ENCODE data around the gene GTF3C5. TPM values are rescaled to one million over a fixed set of nuclear protein-coding genes. Genes with fewer than 3 reads are reported as not detected.
"Not testable (repeated sequence)": the region's sequence is repeated elsewhere in the genome, so short reads cannot be mapped to it uniquely, and the experiment has no call there.

The GTF3C5 gene
- polyA plus RNA-seq, 3 donors: 77.0 to 79.8 (median 77.9) TPM

DNA sequence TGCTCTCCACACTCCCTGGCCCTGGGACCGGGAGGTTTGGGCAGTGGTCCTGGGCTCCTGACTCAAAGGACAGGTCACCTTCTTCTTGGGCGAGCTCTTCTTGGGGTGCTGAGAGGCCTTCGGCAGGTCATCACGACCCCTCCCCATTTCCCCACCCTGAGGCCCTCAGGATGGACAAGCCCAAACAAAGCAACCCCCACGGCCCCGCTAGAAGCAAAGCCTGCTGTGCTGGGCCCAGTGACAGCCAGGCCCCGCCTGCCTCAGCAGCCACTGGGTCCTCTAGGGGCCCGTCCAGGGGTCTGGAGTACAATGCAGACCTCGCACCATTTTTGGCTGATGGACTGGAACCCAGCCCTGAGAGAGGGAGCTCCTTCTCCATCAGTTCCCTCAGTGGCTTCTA, 52.9 kb downstream of the GTF3C5 start:
- not testable (repeated sequence) for DNase-seq

DNA sequence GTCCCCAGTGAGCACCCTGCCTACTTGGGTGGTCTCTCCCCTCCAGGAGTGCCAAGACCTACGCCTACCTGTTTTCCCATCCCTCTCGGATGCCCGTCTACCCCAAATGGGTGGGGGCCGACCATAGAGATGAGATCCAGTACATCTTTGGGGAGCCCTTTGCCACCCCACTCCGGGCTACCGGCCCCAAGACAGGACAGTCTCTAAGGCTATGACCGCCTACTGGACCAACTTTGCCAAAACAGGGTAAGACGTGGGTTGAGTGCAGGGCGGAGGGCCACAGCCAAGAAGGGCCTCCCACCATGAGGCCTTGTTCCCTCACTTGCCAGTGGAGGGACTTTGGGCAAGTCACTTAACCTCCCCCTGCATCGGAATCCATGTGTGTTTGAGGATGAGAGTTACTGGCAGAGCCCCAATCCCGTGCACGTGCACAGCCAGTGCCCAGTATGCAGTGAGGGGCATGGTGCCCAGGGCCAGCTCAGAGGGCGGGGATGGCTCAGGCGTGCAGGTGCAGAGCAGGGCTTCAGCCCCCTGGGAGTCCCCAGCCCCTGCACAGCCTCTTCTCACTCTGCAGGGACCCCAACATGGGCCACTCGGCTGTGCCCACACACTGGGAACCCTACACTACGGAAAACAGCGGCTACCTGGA, 55.5 kb downstream of the GTF3C5 start:
- not testable (repeated sequence) for DNase-seq

DNA sequence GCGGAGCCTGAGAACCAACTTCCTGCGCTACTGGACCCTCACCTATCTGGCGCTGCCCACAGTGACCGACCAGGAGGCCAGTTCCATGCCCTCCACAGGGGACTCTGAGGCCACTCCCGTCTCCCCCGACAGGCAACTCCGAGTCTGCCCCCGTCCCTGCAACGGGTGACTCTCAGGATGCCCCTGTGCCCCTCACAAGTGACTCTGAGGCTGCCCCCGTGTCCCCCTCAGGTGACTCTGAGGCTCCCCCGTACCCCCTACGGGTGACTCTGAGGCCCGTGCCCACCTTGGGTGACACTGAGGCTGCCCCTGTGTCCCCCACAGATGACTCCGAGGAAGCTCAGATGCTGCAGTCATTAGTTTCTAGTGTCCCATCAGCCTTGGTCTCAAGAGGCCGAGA, 56.1 kb downstream of the GTF3C5 start:
- no peak for DNase-seq

DNA sequence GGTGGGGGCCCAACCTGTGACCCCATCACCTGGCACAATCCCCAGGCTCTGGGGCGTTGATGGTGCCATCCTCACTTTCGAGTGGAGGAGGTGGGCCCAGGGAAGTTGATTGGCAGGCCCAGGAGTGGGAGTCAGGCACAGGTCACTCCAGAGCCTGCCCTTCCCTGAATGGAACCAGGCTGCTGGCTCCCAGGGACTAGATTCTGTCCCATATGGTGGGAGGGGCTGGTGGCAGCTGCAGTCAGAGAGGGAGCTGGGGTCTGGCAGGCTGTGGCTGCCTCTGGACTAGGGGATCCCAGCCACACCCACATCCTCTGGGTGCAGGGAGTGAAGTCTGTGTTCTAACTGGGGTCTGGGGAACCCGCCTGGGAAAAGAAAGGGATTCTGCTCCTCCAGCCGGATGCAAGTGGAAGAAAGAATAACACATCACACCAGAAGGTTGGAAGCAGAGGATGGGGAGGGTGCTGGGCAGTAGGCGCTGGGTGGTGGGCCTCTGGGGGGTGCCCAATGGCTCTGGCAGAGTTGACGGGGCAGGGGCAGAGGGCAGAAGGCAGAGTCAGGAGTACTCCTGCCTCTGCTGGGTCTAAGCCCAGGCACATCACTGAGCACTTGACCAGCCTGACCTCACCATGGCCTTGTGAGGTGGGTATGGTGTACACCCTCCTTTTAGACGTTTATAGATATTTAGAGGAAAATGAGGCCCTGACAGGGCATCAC, 56.8 kb downstream of the GTF3C5 start:
- DNase-seq: no peak

DNA sequence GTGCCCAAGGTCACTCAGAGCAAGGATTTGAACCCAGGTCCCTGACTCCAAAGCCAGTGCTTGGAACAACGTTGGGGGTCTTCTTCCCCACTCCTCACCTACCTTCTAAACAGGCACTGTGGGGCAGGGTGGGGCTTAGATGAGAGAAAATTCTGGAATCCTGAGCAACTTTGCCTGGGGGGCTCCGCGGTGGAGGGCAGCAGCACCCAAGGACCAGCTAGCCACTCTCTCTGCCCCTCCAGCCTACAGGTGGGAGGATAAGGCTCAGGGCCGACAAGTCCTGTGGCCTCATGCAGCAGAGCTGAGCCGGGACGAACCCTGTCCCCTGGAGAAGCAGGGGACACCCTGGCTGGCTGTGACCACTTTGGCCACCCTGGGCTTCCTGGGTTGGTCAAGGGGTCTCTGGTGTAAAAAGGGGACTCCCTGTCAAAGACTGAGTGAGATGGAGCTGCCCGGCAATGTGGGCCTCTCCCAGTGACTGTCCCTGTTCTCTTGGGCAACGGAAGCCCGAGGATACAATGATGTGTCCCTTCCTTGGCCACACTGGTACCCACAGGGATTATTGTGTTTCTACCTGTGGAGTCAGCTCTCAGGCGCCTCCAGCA, 57.5 kb downstream of the GTF3C5 start:
- no peak for DNase-seq

DNA sequence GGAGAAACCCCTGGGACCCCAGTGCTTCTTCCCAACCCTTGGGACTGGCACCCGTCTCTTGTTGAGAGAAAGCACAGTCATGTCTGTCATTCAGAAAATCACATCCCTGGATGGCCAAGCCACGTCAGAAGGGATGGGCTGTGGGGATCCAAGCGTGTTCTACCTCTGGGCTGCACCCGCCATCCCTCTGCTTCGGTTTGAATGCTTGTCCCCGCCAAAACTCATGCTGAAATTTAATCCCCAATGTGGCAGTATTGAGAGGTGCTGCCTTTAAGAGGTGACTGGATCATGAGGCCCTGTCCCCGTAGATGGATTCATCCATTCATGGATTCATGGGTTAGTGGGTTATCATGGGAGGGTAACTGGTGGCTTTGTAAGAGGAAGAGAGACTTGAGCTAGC, 58.0 kb downstream of the GTF3C5 start:
- no peak for DNase-seq

DNA sequence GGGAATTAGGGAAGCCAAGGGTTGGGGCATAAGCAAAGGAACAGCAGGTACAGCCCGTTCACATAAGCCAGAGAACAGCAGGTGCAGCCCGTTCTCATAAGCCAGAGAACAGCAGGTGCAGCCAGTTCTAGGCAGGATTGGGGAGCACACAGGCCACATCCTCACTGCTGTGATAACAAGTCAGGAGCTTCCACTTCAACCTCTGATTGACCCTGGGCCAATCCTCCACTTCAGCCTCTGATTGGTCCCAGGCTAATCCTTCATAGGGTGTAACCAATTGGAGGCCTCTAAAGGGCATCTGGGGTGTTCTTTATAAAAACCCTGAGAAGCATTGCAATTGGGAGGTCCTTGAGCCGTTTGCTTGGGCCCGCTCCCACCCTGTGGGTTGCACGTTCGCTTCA, 58.5 kb downstream of the GTF3C5 start:
- DNase-seq: no peak

DNA sequence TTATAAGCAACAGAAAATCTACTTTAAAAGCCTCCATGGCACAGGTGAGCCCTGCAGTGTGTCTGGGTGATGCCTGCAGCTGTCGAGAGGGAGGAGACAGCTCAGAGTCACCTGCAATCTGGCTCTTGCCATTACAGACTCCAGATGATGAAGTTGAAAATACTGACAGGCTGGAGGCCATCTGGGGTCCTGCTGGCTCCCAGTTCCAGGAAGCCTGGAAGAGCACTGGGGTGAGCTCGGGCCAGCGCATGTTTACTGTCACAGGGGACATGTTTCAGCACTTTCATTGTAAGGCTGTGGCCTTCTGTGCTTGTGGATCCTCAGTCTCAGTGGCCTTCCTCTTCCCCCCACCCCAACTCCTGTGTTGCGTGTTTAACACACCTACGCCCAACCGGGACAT, 59.4 kb downstream of the GTF3C5 start:
- no peak for DNase-seq

DNA sequence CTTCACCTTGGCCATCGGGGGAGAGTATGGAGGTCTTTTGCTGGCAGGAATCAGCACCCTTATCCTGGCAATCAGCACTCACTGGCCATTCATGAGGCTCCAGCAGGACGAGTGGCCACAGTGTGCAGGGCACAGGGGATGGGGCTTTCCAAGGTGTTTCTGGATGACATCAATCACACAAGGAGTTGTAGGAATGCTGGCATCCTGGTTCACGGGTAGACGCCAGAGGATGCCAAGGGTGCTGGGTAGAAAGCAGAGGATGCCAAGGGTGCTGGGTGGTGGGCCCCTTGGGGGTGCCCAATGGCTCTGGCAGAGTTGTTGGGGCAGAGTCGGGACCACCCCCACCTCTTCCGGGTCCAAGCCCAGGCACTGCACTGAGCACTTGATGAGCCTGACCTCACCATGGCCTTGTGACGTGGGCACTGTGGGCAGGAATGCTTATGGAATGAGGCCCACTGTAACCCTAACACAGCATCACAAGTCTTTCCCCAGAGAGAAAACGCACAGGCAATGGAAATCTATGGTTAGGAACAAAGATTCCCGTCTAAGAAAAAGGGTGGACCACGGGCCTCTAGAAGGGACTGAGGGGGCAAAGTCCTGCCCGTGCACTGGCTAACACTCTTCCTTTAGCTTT, 60.1 kb downstream of the GTF3C5 start:
- DNase-seq: no peak

DNA sequence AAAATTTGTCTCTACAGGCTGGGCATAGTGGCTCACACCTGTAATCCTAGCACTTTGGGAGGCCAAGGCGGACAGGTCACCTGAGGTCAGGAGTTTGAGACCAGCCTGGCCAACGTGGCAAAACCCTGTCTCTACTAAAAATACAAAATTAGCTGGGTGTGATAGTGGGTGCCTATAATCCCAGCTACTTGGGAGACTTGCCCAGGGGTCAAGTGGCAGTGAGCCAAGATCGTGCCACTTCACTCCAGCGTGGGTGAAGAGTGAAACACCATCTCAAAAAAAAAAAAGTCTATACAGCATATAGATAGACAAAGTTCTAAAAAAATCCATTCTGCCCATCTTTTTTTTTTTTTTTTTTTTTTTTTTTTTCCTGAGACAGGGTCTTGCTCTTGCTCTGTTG, 63.6 kb downstream of the GTF3C5 start:
- not testable (repeated sequence) for DNase-seq

DNA sequence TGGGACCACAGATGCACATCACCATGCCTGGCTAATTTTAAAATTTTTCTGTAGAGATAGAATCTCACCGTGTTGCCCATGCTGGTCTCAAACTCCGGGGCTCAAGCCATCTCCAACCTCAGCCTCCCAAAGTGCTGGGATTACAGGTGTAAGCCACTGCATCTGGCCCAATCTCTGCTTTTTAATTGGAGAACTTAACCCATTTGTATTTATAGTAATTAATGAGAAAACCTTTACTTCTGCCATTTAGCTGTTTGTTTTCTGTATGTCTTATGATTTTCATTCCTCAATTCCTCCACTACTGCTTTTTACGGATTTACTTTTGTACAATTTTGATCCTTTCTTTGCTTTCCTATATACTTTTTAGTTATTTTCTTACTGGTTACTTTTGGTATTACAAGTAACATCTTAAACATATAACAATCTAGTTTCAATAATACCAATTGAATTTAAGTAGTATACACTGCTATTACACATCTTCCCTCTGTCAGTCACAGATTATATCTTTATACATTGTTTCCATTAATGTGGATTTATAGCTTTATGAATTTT, 64.1 kb downstream of the GTF3C5 start:
- DNase-seq: no peak

DNA sequence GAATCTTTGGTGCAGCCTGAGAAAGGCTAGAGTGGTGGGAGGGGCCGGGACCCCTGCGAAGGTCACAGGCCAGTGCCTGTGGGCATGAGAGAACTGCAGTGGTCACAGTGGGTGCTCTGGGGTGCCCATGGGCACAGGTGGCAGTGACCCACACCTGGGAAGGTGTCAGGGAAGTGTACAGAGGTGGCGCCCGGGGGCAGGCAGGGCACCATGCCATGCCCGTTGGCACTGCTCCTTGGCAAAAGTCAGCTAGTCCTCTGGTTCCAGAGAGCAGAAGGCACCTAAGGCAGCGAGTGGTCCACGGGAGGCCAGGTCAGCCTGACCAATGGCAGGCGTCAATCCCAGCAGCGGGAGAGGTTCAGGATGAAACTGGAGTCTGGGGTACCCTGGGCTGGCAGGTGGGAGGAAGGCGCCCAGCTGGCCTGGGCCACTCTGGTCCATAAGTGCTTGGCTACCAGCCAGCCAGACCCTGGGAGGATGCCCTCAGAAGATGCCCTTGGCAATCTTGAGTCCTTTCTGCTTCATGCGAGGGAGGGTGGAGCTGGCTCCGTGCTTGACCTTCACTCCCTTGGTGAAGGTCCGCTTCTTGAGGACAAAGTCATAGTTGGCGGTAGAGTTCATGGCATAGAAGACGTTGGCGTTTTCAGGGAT, 67.4 kb downstream of the GTF3C5 start:
- no peak for DNase-seq

DNA sequence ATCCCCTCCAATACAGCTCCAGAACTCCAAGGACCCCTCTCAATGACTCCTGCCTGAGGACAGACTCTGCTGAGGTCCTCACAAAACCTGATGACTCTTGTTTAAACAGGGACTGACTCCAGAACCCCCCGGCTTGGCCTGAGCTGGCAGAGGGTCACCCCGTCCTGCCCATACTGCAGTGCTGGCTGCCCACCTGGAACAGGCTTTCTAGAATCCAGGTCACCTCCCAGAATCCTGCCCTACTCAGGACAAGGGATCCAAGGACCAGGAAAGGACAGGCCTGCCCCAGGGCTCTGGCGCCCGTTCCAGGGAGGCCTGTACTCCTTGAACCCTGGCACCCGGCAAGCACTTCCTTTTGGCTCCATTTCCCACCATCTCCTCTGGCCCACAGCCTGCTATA, 68.1 kb downstream of the GTF3C5 start:
- no peak for DNase-seq

DNA sequence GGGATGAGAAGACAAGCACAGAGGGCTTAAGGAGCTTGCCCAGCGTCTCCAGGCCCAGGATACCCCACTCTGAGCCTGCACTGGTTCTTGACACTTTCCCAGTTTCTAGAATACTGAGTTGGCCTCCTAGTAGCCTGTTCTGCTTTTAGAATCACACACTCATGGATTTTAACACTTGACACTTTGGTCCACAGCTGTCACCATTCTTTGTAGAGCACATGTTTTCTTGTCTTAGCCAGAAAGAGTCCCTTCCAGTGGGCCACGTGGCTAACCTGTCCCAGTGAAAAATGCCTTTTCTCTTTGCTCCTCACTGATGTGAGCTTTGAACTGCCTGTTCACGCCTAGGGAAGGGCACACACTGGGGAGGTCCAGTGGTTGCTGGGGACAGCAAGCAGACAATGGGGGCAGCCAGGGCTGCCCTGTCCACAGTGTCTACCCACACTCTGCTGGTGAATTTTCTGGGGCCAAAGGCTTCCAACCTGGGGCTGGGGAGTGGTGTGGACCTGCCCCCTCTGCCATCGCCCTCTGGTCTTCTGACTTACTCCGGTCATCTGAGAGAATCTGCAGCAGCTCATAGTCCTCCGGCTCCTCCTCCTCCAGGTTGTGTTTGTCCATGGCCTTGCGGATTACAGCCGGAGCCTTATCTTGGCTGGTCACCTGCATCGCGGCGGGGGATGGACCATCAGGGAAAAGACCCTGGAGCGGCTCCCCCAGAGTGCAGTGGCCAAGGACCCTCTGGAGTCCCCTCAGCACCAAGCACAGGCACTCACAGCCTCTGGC, 69.1 kb downstream of the GTF3C5 start:
- no peak for DNase-seq

DNA sequence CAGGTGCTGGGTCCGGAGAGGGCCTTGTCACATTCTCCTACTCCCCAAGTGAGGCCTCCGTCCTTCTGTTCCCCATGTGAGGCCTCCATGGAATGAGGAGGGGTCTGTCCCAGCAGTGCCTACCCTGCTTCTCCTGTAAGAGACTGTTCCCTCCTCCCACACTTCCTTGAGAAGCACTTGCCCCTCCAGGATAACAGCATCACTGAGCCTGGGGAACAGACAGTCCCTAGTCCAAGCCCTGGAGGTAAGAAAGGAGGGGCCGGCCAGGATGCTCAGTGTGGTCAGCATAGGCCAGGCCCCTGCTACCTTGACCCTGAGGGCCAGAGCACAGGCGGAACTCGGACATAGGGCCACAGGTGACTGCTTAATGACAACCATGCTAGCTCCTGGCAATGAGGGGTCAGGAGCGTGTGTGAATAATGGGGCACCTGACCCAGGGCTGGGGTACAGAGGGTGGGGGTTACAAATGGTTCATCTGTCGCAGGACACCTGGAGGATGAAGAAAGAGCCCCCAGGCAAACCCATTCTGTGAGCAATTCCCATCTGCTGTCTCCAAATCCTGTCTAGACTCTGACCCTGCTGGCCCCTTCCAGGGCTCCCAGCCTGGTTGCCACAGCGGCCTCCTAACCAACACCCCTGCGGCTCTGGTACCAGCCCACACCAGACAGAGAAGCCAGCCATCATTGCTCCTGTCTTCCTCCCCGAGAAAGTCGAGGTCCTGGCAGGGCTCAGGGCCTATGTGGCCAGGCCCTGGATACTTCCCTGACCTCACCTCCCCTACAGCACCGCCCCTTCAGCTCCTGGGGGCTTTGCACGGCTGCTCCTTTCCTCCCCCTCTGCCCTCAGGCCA, 69.9 kb downstream of the GTF3C5 start:
- no peak for DNase-seq

DNA sequence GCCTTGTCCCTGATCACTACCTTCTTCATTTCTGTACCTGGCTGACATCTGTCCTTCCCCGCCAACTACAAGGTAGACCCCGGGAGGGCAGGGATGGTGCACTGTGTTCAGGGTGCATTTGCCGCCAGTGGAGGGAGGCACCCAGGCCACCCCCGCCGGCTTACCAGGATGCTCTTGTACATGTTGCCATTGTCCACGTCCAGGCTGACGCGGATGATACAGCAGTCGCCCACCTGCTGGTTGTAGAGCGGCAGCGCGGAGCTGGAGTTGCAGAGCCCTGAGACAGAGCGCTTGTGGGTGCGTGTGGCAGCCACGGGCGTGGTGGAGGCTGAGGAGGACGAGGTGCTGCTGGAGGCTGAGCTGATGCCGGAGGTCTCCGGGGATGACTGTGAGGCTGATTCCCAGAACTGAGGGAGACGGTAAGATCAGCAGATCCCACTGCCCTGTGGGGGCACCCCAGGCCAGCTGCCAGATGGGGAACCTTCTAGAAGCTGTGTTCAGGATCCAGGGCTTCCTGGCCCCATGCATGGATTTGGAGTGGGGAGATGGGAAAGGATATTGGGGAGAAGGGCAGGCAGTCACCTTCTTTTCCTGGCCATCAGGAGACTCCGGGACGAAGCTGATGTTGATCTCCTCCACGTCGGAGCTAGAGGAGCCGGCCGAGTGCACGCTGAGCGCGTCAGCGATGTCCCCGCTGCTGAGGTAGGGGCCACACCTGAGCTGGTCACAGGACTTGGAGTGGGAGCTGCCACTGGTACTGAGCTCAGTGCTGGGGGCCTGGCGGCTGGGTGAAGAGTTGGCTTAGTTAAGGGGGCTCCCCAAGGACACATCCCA, 70.8 kb downstream of the GTF3C5 start:
- no peak for DNase-seq

DNA sequence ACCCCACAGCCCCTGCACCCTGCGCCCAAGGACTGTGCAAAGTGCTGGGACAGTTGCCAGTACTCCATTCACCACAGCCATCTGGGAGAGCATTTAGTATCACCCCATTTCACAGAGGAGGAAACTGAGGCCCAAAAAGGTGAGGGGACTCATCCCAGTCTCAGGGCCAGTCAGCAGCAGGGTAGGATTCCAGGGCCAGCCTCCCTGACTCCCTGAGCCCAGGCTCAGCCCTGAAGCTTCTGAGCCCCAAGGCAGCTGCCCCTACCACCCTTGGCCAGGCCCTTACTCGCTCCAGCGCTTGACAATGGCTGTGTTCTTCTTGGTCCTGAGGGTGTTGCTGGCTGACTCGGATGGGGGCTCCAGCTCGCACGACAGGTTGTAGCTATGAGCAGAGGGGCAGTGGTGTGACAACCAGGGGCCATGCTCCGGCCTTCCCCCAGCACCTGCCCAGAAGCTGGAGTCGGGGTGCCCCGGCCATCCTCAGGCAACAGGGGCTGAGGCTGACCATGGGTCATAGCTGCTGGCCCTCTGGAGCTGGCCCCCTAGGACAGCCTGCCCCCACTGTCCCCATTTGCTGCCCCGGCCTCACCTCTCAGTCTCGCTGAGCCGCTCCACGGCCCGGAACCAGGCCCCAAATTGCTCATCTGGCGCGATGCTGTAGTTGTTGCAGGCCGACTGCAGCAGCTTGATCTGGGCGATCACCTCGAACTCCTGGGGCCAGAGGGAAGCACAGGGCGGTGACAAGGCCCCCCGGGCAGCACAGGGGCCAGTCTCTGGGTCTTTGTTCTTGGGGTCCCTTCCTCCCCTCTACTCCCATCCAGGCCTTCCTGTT, 71.6 kb downstream of the GTF3C5 start:
- DNase-seq: no peak

All from renal pelvis (tissue), 4 donors.